ENCODE results near the gene GANAB.
"Not testable (repeated sequence)": the region's sequence is repeated elsewhere in the genome, so short reads cannot be mapped to it uniquely, and the experiment has no call there.

Gene GANAB

DNA sequence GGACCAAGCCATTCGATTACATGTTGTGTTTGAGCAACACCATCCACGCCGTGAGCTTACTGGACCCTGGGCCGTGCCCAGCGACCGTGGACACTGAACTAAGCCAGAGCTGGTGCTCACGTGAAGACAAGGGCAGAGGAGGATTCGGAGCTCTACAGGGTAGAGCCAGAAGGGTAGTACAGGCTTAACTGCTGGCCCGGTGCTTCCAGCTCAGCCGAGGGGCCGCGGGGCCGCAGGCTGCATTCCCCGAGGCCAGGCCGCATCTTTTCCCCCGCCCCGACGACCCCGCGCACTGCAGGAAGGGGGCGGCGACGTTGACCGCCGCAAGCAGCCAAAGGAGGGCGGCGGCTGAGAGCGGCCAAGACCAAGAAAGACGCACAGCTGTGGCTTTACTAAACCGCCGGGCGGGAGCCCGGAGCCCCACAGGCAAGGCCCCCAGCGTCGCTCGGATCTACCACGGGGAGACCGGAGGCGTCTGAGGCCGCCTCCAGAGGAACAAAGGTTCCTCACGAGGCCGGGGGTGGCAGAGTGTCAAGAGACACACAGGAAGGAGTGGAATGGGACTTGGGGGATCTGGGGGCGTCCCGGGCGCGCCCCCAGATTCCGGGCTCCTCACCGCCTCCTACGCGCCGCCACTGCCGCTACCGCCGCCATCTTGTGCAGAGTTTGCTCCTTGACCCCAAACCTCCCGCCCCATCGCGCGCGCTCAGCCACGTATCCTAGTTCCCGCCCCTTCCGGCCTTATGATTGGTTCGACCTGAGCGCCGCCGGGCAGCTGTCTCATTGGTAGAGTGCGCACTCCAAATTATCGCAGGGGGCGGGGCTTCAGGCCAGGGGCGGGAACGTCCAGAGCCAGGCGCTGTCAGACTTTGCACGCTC, at the start of gene GANAB:
Gene GANAB (minus strand): TSS at position 668 of the 879 bp plus-strand sequence. CDS start 14 bp downstream, at position 654.
- peak; percentile 99 to 100 for DNase-seq (ENCODE audit: low read depth in 2 of 2)

DNA sequence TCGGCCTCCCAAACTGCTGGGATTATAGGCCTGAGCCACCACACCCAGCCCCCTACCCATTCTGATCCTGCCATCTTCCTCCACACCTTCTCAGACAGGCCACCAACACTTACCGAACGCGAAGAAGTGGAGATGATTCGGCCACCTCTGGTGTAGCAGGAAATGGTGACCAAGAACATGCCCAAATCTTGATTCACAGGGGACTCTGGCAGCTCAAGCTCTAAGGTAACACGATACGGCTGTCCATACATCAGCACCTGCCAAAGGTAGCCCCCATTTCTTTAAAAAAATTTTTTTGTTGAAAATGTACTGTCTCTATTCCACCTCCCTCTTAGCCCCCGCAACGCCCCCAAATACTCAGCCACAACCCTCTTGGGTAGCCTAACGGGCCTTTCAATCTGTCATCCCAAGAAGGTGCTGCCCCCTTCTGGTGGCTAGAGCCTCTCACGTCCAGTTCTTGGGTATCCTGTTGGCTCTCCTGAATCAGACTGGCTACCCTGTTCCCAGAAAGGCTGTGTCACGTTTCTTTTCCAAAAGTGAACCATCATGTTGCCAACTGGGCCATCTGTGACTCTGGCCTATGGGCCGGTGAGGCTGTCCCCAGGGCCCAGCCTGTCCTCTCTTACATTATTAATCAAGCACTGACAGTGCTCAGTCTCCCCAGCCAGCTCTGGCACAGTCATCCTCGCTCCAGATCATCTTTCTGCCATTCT, 48.2 kb upstream of the GANAB start:
- DNase-seq (ENCODE audit: low read depth in 2 of 2), result peak; percentile 55 to 69

DNA sequence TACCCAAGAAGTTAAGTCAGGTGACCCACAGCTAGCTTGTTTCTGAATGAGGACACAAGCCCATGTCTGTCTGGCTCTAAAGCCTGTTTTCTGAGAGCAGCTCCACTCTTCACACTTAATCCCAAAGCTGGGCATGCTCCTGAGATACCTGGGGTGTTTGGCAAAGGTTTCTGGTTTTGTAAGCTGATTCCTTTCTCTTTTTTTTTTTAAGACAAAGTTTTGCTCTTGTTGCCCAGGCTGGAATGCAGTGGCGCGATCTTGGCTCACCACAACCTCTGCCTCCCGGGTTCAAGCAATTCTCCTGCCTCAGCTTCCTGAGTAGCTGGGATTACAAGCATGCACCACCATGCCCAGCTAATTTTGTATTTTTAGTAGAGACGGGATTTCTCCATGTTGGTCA, 47.2 kb upstream of the GANAB start:
- not testable (repeated sequence) for DNase-seq (ENCODE audit: low read depth in 2 of 2)

DNA sequence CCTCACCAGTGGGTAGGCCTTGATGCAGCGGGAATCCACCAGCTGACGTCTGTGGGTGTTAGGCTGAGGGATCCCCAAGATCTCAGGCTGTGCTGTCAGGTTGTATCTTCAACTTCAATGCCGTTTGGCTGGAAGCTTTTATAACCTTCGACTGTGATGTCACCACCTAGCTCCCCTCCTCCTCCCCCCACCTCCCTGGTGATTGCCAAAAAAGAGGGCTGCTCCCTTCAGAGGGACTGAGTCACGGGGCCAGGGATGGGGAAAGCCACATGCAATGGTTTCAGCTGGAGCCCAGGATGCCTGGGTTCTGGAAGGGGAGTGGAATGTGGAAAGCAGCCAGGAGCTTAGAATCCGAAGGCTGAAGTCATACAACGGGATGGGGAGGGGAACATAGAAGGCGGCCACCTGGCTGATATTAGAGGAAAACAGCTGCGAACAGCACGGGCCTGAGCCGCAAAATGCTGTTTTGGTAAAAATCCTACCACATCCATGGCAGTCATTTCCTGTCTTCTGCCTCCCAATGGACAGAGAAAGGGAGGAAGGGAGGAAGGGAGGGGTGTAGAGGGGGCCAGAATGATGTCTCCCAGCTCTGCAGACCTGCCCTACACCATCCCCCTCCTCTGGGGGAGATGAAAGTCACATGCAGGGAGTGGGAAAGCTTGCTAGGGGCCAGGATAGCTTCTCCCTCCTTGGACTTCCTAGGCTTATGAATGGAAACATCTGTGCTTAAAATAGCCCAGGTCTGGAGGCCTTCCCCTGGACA, 43.2 kb upstream of the GANAB start, which contains the start of gene LRRN4CL:
Gene LRRN4CL (minus strand): TSS at position 110 of the 763 bp plus-strand sequence. CDS start 1,022 bp downstream, outside the sequence.
- no peak for DNase-seq (ENCODE audit: low read depth in 2 of 2)

DNA sequence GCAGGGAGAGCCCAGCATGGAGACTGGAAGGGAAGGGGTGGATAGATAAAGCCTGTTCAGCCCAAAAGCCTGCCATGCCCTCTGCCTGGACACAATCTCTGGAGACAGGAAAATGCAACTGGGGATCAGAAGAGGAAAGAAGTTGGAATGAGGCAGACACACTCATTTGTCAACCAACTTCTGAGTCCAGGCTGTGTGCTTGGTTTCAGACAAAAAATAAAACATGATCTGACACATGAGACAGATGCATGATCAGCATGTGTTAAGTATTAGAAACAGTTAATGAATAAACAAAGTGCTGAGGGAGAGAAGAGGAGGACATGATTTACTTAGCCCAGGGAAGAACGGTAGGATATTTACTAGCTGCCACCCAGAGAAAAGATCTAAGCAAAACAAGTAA, 42.1 kb upstream of the GANAB start:
- no peak for DNase-seq (ENCODE audit: low read depth in 2 of 2)

DNA sequence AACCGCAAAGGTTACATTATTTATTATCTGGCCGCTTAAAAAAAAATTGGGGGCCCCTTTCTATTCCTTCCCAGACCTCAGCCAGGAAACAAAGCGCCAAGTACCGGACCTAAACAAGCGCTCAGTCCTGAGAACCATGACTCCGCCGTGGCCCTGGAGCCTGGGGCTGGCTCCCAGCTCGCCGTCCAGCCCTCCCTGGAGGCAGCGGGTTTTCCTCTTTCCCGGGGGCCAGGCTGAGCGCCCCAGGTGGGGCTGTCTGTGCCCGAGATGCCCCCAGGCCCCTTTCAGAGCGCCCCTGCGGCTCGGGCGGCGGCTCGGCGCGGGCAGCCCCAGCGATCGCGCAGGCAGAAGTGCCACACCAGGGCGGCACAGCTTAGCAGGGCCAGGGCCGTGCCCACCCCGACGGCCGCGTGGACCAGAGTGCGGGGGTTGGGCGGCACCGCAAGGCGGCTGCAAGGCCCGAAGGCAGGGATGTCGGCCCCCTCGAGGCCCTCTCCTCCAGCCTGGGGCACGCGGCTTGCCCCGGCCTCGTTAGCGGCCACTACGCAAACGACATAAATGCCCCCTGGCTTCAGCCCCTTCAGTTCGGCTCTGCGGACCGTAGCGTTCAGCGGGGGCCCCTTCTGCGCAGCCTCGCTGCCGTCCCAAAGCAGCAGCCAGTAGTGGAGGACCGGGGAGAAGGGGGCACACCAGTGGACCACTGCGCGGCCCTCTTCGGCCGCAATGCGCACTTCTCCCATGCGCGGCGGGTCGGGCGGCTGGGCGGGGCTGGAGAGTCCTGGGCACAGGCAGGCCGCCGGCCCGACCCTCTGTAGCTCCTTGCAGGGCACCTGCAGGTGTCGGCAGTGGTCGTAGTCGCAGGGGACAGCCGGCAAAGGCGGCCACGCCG, 41.3 kb upstream of the GANAB start:
- DNase-seq (ENCODE audit: low read depth in 2 of 2), result no peak

DNA sequence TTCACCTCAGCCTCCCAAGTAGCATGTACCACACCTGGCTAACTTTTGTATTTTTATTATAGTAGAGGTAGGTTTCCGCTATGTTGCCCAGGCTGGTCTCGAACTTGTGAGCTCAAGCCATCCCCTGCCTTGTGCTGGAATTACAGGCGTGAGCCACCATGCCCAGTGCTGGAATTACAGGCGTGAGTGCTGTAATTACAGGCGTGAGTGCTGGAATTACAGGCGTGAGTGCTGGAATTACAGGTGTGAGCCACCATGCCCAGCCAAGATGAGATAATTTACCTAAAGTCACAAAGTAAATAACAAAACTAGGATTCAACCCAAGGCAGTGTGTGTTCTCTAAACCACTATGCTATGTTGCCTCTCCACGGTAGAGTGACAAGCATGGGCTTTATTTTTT, 36.1 kb upstream of the GANAB start:
- no peak for DNase-seq (ENCODE audit: low read depth in 2 of 2)

DNA sequence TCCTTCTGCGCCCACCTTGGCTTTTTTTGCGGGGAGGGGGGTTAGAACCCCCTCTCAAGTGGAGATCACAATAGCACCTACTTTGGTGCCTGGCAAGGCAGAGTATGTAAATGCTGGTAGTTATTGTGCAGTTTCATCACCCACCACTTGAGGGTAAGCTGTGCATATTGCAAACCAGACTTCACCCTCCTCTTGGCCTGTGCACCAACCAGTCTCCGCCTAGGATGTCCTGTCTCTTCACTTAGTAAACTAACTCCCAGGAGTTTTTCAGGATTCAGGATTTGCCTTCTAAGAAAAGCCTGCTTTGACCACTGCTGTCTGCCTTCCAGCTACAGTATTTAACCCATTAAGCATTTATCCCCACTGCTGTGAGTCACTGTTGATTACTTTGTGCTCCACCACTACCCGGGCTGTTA, 34.4 kb upstream of the GANAB start:
- DNase-seq (ENCODE audit: low read depth in 2 of 2), result no peak

DNA sequence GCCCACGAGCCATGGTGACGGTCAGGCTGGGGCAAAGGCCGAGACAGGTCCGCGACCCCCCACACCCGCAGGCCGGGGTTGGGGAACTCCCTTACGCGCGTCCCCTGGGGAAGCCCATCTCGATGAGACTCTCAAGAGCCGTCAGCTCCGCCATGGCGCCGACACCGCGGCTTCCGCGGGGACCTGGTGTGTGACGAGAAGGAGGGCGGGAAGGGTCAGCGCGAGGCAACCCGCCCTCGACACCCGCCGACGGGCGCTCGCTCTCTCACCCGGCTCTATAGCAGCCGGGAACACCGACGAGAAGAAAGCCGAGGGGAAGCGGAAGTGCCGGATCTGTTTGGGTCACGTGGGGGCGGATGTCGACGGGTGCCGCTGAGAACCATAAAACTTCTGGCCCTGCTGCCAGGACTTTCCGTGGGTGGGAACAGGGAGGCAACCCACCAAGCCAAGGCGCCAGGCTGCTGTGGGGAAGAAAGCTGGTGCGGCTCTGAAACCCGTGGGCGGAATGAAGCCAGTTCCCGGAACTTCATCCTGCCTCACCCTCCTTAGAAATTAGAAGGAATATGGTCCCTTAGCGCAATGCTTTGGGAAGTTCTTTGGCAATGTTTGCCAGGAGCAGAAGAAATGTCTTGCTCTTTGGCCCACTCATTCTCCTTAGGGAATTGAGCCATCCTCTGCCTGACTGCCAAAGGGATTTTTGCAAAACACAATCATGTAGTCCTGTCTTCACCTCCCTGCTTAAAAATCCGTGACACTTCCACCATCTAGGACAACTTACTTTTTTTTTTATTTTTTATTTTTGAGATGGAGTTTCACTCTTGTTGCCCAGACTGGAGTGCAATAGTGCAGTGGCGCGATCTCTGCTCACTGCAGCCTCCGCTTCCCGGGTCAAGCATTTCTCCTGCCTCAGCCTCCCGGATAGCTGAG, 32.6 kb upstream of the GANAB start, which contains the start of gene UBXN1:
Gene UBXN1 (minus strand): TSS at position 304 of the 927 bp plus-strand sequence. CDS start 150 bp downstream, at position 154.
- DNase-seq (ENCODE audit: low read depth in 2 of 2), result peak; percentile 82 to 86

DNA sequence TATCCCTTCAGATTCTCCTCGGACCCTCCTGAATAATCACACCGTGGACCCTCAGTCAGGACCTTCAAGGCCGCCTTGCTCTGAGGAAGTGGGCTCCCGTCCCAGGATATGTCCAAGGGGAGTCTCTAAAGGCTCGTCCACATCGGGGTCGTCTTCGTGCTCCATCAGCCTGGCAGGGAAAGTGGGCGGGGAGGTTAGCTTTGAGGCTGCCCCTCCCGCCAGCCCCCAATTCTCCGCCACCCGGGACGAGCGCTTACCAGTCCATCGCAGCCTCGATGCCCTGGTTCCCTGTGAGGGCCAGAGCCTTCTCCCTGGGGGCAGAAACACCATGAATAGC, 32.0 kb upstream of the GANAB start:
- DNase-seq (ENCODE audit: low read depth in 2 of 2), result no peak

DNA sequence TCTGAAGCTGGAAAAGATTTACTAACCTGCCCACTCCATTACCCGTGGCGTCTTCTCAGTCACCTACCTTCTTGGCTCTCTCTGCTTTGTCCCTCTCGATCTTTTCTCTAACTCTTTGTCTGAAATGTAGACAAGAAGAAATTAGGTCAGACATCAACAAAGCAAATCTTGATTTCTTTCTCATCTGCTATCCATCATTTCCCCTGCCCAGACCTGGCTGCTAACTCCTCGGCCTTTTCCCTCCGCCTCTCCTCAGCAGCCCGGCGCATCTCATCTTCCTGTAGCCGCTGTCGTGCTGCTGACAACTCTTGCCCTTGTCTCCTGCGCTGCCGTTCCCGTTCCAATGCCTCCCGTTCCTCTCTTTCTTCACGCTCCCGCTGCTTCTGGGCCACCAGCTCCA, 31.3 kb upstream of the GANAB start:
- no peak for DNase-seq (ENCODE audit: low read depth in 2 of 2)

DNA sequence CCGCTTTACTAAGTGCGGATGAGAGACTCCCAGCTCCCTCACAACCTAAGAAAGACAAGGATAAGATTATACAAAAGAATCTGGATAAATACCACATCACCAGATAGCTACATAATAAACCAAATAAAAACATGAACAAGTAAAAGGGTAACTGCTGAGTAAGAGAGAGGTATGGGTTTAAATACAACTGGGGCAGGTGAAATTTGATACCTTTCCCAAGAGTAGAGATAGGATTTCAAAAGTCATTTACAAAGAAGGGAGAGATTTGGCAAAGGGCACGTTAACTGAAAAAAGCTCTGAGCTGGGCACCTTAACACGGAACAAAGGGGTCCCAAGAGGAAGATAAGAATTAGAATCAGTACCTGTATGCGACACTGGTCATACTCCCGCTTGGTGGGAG, 30.7 kb upstream of the GANAB start:
- DNase-seq (ENCODE audit: low read depth in 2 of 2), result no peak

DNA sequence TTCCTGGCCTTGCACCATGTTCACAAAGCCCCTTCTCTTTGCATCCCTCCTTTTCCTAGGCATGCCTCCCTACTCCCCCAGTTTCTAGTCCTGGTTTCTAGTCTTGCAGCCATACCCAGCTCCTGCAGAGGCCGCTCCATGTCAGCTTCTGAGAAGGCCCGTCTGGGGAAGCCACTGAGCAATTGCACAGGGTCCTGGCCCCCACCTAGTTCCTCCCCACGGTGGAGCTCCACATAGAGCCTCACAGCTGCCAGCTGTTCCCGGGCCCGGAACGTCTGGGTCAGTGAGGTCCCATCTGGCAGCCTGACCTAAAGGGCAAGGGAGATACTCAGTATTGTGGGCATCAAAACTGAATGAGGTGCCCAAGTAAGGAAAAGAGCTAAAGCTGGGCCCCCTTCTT, 30.3 kb upstream of the GANAB start:
- no peak for DNase-seq (ENCODE audit: low read depth in 2 of 2)

DNA sequence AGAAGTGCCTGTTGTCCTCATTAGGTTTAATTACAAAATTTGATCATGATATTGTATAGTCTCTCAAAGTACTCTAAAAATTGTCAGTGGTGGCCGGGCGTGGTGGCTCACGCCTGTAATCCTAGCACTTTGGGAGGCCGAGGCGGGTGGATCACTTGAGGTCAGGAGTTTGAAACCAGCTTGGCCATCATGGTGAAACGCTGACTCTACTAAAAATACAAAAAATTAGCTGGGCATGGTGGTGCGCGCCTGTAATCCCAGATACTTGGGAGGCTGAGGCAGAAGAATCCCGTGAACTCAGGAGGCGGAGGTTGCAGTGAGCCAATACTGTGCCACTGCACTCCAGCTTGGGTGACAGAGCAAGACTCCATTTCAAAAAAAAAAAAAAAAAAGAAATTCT, 29.0 kb upstream of the GANAB start:
- DNase-seq (ENCODE audit: low read depth in 2 of 2), result not testable (repeated sequence)

DNA sequence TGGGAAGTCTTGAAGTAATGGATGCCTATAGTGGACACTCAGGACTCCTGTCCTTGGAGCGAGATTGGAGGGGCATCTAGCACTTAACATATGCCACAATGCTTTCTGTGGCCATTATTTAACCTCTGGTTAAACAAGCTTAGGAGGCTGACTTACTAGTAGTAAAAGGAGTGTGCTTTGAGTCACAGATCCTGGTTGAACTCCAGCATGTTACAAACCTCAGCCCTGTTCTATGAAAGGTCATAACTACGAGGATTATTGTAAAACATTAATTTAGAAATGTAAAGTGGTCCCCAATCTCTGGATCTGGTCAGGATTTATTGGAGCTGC, 26.7 kb upstream of the GANAB start:
- no peak for DNase-seq (ENCODE audit: low read depth in 2 of 2)

DNA sequence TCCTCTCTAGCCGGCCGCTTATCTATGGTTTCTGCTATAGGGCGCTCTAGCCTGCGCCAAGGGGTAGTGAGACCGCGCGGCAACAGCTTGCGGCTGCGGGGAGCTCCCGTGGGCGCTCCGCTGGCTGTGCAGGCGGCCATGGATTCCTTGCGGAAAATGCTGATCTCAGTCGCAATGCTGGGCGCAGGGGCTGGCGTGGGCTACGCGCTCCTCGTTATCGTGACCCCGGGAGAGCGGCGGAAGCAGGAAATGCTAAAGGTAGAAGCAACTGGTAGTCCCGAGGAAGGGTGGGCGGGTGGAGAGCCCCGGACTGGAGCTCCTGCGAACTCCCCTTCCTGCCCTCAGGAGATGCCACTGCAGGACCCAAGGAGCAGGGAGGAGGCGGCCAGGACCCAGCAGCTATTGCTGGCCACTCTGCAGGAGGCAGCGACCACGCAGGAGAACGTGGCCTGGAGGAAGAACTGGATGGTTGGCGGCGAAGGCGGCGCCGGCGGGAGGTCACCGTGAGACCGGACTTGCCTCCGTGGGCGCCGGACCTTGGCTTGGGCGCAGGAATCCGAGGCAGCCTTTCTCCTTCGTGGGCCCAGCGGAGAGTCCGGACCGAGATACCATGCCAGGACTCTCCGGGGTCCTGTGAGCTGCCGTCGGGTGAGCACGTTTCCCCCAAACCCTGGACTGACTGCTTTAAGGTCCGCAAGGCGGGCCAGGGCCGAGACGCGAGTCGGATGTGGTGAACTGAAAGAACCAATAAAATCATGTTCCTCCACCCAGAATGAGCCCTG, 25.4 kb upstream of the GANAB start, which contains the start of the genes LBHD1 and UQCC3:
Gene LBHD1 (minus strand): TSS at position 660 of the 782 bp plus-strand sequence. CDS start 2,236 bp downstream, outside the sequence.
Gene UQCC3 (plus strand): TSS at position 66 of the 782 bp plus-strand sequence. CDS start 73 bp downstream, at position 139.
- DNase-seq (ENCODE audit: low read depth in 2 of 2), result peak; percentile 59 to 80

DNA sequence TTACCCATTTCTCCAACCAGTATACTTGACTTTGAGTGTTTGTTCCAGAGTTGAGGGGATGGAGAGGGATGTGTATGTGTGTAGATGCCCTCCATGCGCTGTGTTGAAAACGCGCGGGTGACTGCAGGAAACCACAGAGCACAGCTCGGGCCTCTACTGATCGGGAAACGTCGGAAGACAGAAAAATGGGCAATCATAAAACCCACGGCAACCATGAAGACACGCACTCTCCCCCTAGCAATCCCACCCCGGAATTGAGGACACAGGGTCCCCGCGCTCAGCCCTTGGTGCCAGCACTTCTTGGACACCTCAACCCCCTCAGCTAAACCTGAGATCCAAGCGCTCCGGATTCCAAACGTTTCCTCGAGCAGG, 24.8 kb upstream of the GANAB start:
- no peak for DNase-seq (ENCODE audit: low read depth in 2 of 2)

DNA sequence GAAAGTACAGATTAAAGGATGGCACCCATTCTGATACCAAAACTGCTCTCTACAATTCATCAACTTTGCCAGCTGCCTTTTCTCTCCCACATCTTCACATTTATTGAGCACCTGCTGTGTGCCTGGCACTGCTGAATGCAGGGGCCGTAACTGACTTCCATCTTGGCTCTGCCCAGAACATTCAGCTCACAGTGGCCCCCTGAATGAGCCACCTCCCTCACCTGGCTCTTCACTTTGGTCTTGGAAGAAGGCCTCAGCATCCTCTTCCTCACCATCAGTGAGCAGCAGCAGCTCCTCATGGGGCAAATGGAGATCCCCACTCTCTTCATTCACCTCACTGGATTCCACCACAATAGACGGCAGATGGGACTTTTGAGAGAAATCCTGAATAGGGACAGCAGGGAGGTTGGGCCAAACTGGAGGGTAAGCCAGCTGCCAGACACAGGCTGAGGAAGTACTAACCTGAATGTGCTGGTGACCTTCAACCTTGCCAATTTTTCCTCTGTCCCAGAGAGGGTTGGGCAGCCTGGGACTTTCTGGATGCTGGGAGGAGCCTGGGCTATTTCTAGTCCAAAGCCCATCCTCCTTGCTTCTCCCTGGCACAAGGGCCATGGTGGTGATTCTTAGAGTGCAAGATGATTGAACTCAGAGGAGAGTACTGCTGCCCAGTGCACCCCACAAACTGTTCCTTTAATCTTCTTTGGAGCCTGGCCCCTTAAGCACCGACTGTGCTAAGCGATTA, 23.2 kb upstream of the GANAB start:
- no peak for DNase-seq (ENCODE audit: low read depth in 2 of 2)

All from stimulated activated CD4-positive, alpha-beta T cell treated with anti-CD3 and anti-CD28 coated beads, Interleukin-15, amount 100 ng/mL, for 48 hours (primary cell).